B cell (primary cell): ENCODE data around the gene IRF2BP1. TPM values are rescaled to one million over a fixed set of nuclear protein-coding genes. Genes with fewer than 3 reads are reported as not detected.

Experiments
- ATAC-seq: fragments of 200-7000 bp; cut with Tn5 transposase; one replicate; pipeline ENCODE4 v1.10.0; 2021; ENCODE audit warnings: low read depth, mild to moderate bottlenecking, moderate number of reproducible peaks, moderate library complexity
- CTCF ChIA-PET: fragments of 350-600 bp; sonication (Branson Sonifier 250); formaldehyde crosslinking; loops from one replicate; lab custom pipeline; 2021; ENCODE audit warnings: antibody characterized with exemption, inconsistent platforms; lab: Charles Lee
- POLR2A ChIA-PET: fragments of 350-600 bp; sonication (Branson Sonifier 250); formaldehyde crosslinking; loops from one replicate; lab custom pipeline; 2021; ENCODE audit warnings: antibody characterized with exemption; lab: Charles Lee
- DNase-seq: peaks from one replicate; pipeline ENCODE4 v3.0.0; 2013
- H2AFZ ChIP-seq: 2 replicates; pipeline ENCODE4 v1.6.1; 2012; ENCODE audit warnings: mild to moderate bottlenecking, low read depth, low read length; ENCODE audit not compliant: insufficient read depth, poor library complexity, severe bottlenecking
- H3K27ac ChIP-seq, 2 donors: 1 replicate in 1 of 2; 2 replicates in 1 of 2; pipeline ENCODE4 v1.5.1; 2012 to 2013; ENCODE audit warnings: low read length in 2 of 2, mild to moderate bottlenecking in 2 of 2, moderate library complexity in 1 of 2
- H3K27me3 ChIP-seq, 4 experiments: fragments of 200-600 bp in 1 of 4; sonication (generic) in 1 of 4; replicated peaks in 1 of 4; 1 replicate in 2 of 4; 2 replicates in 2 of 4; pipeline versions ENCODE4 v1.6.1 to v1.7.0; 2013 to 2016; ENCODE audit warnings: low read length in 3 of 4, mild to moderate bottlenecking in 2 of 4, mixed read lengths in 1 of 4, moderate library complexity in 1 of 4; ENCODE audit not compliant: insufficient read depth in 4 of 4, control insufficient read depth in 3 of 4; ENCODE audit errors: control extremely low read depth in 1 of 4
- H3K36me3 ChIP-seq, 2 experiments: replicated peaks in 1 of 2; 1 replicate in 1 of 2; 2 replicates in 1 of 2; pipeline versions ENCODE4 v1.6.1 to v1.7.1; 2013; ENCODE audit warnings: low read length in 1 of 2; ENCODE audit not compliant: insufficient read depth in 2 of 2, control insufficient read depth in 1 of 2; ENCODE audit errors: control extremely low read depth in 1 of 2, extremely low read depth in 1 of 2
- H3K4me1 ChIP-seq, 2 donors: fragments of 200-600 bp in 1 of 2; sonication (generic) in 1 of 2; 1 replicate in 1 of 2; 2 replicates in 1 of 2; pipeline versions ENCODE4 v1.5.1 to v1.6.1; 2013 to 2017; ENCODE audit warnings: low read length in 2 of 2; ENCODE audit not compliant: control insufficient read depth in 2 of 2, insufficient read depth in 2 of 2
- H3K4me2 ChIP-seq: replicated peaks from 2 replicates; pipeline ENCODE3; 2012; ENCODE audit warnings: mild to moderate bottlenecking, low read depth, low read length; ENCODE audit not compliant: poor library complexity, severe bottlenecking
- H3K4me3 ChIP-seq, 5 experiments: fragments of 200-600 bp in 1 of 5; sonication (generic) in 1 of 5; 1 replicate in 3 of 5; 2 replicates in 2 of 5; pipeline versions ENCODE4 v1.5.1 to v1.7.0; 2011 to 2016; ENCODE audit warnings: low read length in 4 of 5, mild to moderate bottlenecking in 4 of 5, low read depth in 2 of 5, control low read depth in 1 of 5, moderate library complexity in 1 of 5; ENCODE audit not compliant: insufficient read depth in 1 of 5; ENCODE audit errors: control extremely low read depth in 1 of 5, extremely low read depth in 1 of 5
- H3K79me2 ChIP-seq: fragments of 200-600 bp; sonication (generic); one replicate; pipeline ENCODE4 v1.6.0; 2016; ENCODE audit warnings: low read length; ENCODE audit not compliant: control insufficient read depth, insufficient read depth
- H3K9ac ChIP-seq: fragments of 200-600 bp; sonication (generic); 2 replicates; pipeline ENCODE4 v1.6.1; 2017; ENCODE audit warnings: mild to moderate bottlenecking, low read length, moderate library complexity
- H3K9me3 ChIP-seq, 3 donors: one replicate each; pipeline versions ENCODE4 v1.6.1 to v1.7.1; 2013; ENCODE audit warnings: low read length in 2 of 3; ENCODE audit not compliant: control insufficient read depth in 2 of 3, insufficient read depth in 1 of 3; ENCODE audit errors: control extremely low read depth in 1 of 3
- H4K20me1 ChIP-seq: 2 replicates; pipeline ENCODE4 v1.6.0; 2012; ENCODE audit warnings: mild to moderate bottlenecking, low read length; ENCODE audit not compliant: insufficient read depth, control insufficient read depth, poor library complexity, severe bottlenecking
- H3K27ac Mint-ChIP-seq: one replicate; pipeline ENCODE4 v1.8.0; 2021; ENCODE audit warnings: mixed read lengths
- H3K27me3 Mint-ChIP-seq: one replicate; pipeline ENCODE4 v1.8.0; 2021; ENCODE audit warnings: mixed read lengths
- H3K4me1 Mint-ChIP-seq: one replicate; pipeline ENCODE4 v1.8.0; 2021; ENCODE audit warnings: mixed read lengths
- H3K4me3 Mint-ChIP-seq: one replicate; pipeline ENCODE4 v1.8.0; 2021; ENCODE audit warnings: mixed read lengths
- H3K9me3 Mint-ChIP-seq: one replicate; pipeline ENCODE4 v1.8.0; 2022; ENCODE audit warnings: mixed read lengths; ENCODE audit not compliant: insufficient read depth
- CTCF ChIP-seq: fragments of 200-600 bp; IDR thresholded peaks from one replicate; pipeline ENCODE4 v1.8.0; 2022; ENCODE audit warnings: antibody characterized with exemption, mild to moderate bottlenecking
- EZH2 ChIP-seq: IDR thresholded peaks from 2 replicates; pipeline ENCODE4 v1.6.1; 2012; ENCODE audit warnings: borderline replicate concordance, low read depth, mild to moderate bottlenecking, moderate library complexity, low read length; ENCODE audit not compliant: insufficient read depth, poor library complexity, severe bottlenecking
- WGBS: methylation state at CpG from one replicate; pipeline ENCODE4 v1.1.5; 2013; ENCODE audit warnings: missing lambda C conversion rate; ENCODE audit not compliant: insufficient coverage; 5-methylcytosine and 5-hydroxymethylcytosine counted together
- intact Hi-C: fragments of 100-400 bp; cut with micrococcal nuclease; formaldehyde crosslinking; loops from one replicate; pipeline ENCODE4 v1.10.0; 2022
- polyA plus RNA-seq: library from polyadenylated mRNA; depleted of rRNA; stranded (reverse); fragments of >200 nt; gene quantifications from 2 replicates; pipeline ENCODE4 v1.2.3, GENCODE V29; 2012
- total RNA-seq, 2 donors: library from RNA; stranded (reverse); fragments of 120-200 nt in 1 of 2; gene quantifications; 1 replicate in 1 of 2; 2 replicates in 1 of 2; pipeline versions ENCODE4 v1.2.3 to v1.2.4, GENCODE V29; 2013 to 2022

IRF2BP1 gene
- total and polyA plus RNA-seq, 2 donors (not counting 1 experiment from before 2014, with no cell fraction given), result 14.9 to 33.9 TPM

GRCh38 chr19:45929247-45929646 is 43.3 kb upstream of the IRF2BP1 start:
- no peak overlapping the region for H3K4me3 ChIP-seq
- CTCF ChIA-PET, result no interaction called here
- no peaks in the 10 kb centered on the region for H4K20me1 ChIP-seq
- DNase-seq, result no peak
- H3K27ac Mint-ChIP-seq, result no peak overlapping the region
- ATAC-seq, result no peak
- no peak overlapping the region for H3K27ac ChIP-seq
- peaks cover 8% of the 10 kb centered on the region for H3K4me1 Mint-ChIP-seq
- no peaks in the 10 kb centered on the region for H3K79me2 ChIP-seq
- H3K4me2 ChIP-seq, result no peak overlapping the region
- WGBS, result 93% methylated on average over 2 of the region's 2 CpGs
- peaks cover 13% of the 10 kb centered on the region for H3K27me3 Mint-ChIP-seq
- peaks cover 0 to 15% (median 2%) of the 10 kb centered on the region in 4 experiments for H3K27me3 ChIP-seq
- no peaks in the 10 kb centered on the region for H3K9me3 Mint-ChIP-seq
- H3K9me3 ChIP-seq, result peaks cover 0 to 8% (median 0%) of the 10 kb centered on the region in 3 donors
- no peaks in the 10 kb centered on the region for H3K36me3 ChIP-seq
- H3K4me1 ChIP-seq, result peaks cover 7 to 8% of the 10 kb centered on the region in 2 donors
- no peak overlapping the region for H2AFZ ChIP-seq
- TF ChIP-seq CTCF, result no peak
- TF ChIP-seq EZH2, result no peak
- no peak overlapping the region for H3K4me3 Mint-ChIP-seq
- H3K9ac ChIP-seq, result no peak overlapping the region
- POLR2A ChIA-PET, result interaction anchor here (0.8 kb wide), 1 partner anchor 1624 kb away, joined by 7 read pairs; the partner anchor contains the start of gene ZNF235
- intact Hi-C loops, result no loop called here

- Histone ChIP-seq H2AFZ (peak overlapping the region; percentile 57), H3K9me3 (peaks cover 0 to 5% (median 0%) of the 10 kb centered on the region in 3 donors), H3K4me1 (peaks cover 7 to 8% of the 10 kb centered on the region in 2 donors), H3K9ac (no peak overlapping the region), H3K79me2 (no peaks in the 10 kb centered on the region), H4K20me1 (no peaks in the 10 kb centered on the region), H3K36me3 (no peaks in the 10 kb centered on the region), H3K4me2 (peak overlapping the region; percentile 59), H3K27ac (no peak overlapping the region), H3K4me3 (no peak overlapping the region), H3K27me3 (peaks cover 0 to 8% (median 1%) of the 10 kb centered on the region in 4 experiments)
- peak; percentile 99 for ATAC-seq
- intact Hi-C loops, result loop anchor here (1.0 to 2.0 kb wide), 5 partner anchors 25 to 89 kb away; partner anchors contain the start of genes CCDC61, IRF2BP1, MYPOP and SYMPK
- Mint-ChIP-seq H3K27ac (no peak overlapping the region), H3K27me3 (peaks cover 11% of the 10 kb centered on the region), H3K4me1 (peaks cover 8% of the 10 kb centered on the region), H3K4me3 (peak overlapping the region; percentile 32), H3K9me3 (no peaks in the 10 kb centered on the region)
- DNase-seq, result peak; percentile 93
- ChIA-PET POLR2A (no interaction called here), CTCF (interaction anchor here (1.1 kb wide), 1 partner anchor 41 kb away, joined by 3 read pairs; the partner anchor contains the start of gene IRF2BP1)
- TF ChIP-seq CTCF (no peak), EZH2 (no peak)
- WGBS, result 4% methylated on average over 28 of the region's 33 CpGs
Observed at GRCh38 chr19:45927565-45928261, 41.8 kb upstream of the IRF2BP1 start.
